DMS79 treated with DMSO at 0.1 percent for 48 hours (cell line): ENCODE results near the gene POM121C.
"Not testable (repeated sequence)": the region's sequence is repeated elsewhere in the genome, so short reads cannot be mapped to it uniquely, and the experiment has no call there.

ENCODE experiments used
- DNase-seq: peaks from one replicate; lab custom pipeline; 2025; lab: John Stamatoyannopoulos, UW

Gene POM121C

GRCh38 chr7:75485979-75486643, at the start of gene POM121C:
Gene POM121C (minus strand): TSS chr7:75486299. CDS start chr7:75441496, 44,803 bp downstream.
- DNase-seq = peak; percentile 77

GRCh38 chr7:75534727-75535307, 48.7 kb upstream of the POM121C start:
- no peak for DNase-seq

GRCh38 chr7:75533926-75534325, 47.8 kb upstream of the POM121C start:
- DNase-seq = no peak

GRCh38 chr7:75532639-75533038, 46.5 kb upstream of the POM121C start:
- DNase-seq = no peak

- no peak for DNase-seq
Measured at GRCh38 chr7:75531359-75531821, 45.3 kb upstream of the POM121C start.

GRCh38 chr7:75527224-75527722, 41.2 kb upstream of the POM121C start:
- DNase-seq = not testable (repeated sequence)

GRCh38 chr7:75521727-75522126, 35.6 kb upstream of the POM121C start:
- not testable (repeated sequence) for DNase-seq

- DNase-seq = not testable (repeated sequence)
Measured at GRCh38 chr7:75518842-75519241, 32.7 kb upstream of the POM121C start.

GRCh38 chr7:75509033-75509432, 22.9 kb upstream of the POM121C start:
- not testable (repeated sequence) for DNase-seq

- DNase-seq = not testable (repeated sequence)
Measured at GRCh38 chr7:75492020-75492419, 5.9 kb upstream of the POM121C start, which contains the start of gene SPDYE5. Gene SPDYE5 (plus strand): TSS chr7:75492320. CDS start chr7:75494048, 1,728 bp downstream.

GRCh38 chr7:75485355-75485978, 632 bp downstream of the POM121C start:
- DNase-seq = not testable (repeated sequence)

GRCh38 chr7:75480313-75480712, 5.8 kb downstream of the POM121C start:
- DNase-seq = not testable (repeated sequence)

- DNase-seq = not testable (repeated sequence)
Measured at GRCh38 chr7:75477457-75477856, 8.6 kb downstream of the POM121C start.

GRCh38 chr7:75470166-75470565, 15.9 kb downstream of the POM121C start:
- DNase-seq = not testable (repeated sequence)

GRCh38 chr7:75460541-75460940, 25.6 kb downstream of the POM121C start:
- DNase-seq = not testable (repeated sequence)

GRCh38 chr7:75458034-75458433, 28.1 kb downstream of the POM121C start:
- DNase-seq = not testable (repeated sequence)

- DNase-seq = not testable (repeated sequence)
Measured at GRCh38 chr7:75456403-75456802, 29.7 kb downstream of the POM121C start.

GRCh38 chr7:75452494-75452955, 33.6 kb downstream of the POM121C start:
- not testable (repeated sequence) for DNase-seq

GRCh38 chr7:75449946-75450345, 36.2 kb downstream of the POM121C start:
- DNase-seq = not testable (repeated sequence)

- DNase-seq = peak; percentile 3
Measured at GRCh38 chr7:75442465-75443111, 43.5 kb downstream of the POM121C start.

GRCh38 chr7:75442101-75442464, 44.0 kb downstream of the POM121C start:
- DNase-seq = not testable (repeated sequence)

- not testable (repeated sequence) for DNase-seq
Measured at GRCh38 chr7:75439000-75439399, 47.1 kb downstream of the POM121C start.
